ENCODE data around the gene PKN2. TPM values are rescaled to one million over a fixed set of nuclear protein-coding genes. Genes with fewer than 3 reads are reported as not detected.
"Not testable (repeated sequence)": the region's sequence is repeated elsewhere in the genome, so short reads cannot be mapped to it uniquely, and the experiment has no call there.

Gene PKN2
- total RNA-seq, 1 experiment from 2014 or later = 33.4 TPM

DNA sequence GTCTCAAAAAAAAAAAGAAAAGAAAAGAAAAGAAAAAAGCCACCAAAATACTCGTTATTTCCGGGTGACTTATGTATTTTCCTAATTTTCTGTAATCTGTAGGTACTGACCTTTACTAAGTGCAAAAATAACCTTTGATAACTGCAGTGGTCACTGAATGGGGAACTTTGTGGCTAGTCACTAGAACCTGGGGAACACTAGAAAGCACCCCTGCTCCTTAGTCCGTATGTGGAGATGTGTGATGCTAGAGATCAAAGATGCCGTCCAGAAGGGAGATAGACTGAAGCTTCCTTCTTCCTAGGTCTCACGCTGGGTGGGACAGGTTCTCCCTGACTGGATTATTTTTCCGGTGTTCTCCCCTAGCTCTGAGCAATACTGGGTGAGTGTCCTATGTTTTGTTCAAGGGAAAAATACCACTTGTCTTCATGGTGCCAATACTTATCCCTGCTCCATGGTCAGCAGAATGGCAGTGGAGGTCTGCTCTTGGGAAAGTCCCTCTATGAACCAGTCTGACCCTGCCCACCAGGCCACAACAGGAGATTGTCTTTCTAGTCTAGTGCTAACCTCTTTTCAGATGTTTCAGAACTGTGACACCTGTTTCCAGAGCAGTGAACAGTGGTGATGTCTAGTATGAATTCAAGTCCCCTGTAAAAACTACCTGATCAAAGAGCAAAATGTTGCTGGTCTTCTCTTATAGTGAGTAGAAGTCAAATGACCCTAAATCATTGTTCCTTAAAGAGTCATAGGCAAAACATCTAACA is 167.4 kb downstream of the PKN2 start:
- Mint-ChIP-seq H3K27ac (ENCODE audit: unreplicated experiment) (no peak overlapping the region), H3K27me3 (ENCODE audit: insufficient read depth, unreplicated experiment) (no peaks in the 10 kb centered on the region), H3K4me3 (ENCODE audit: unreplicated experiment) (no peak overlapping the region), H3K4me1 (ENCODE audit: low read depth, unreplicated experiment) (no peaks in the 10 kb centered on the region), H3K9me3 (ENCODE audit: unreplicated experiment) (no peaks in the 10 kb centered on the region), H3K36me3 (ENCODE audit: insufficient read depth, unreplicated experiment) (peaks cover 15% of the 10 kb centered on the region)
- no peak overlapping the region for H3K4me3 ChIP-seq (ENCODE audit: low read depth, low read length)
- POLR2A ChIA-PET = no interaction called here
- intact Hi-C loops (cut with micrococcal nuclease; ENCODE audit: unreplicated experiment) = no loop called here
- TF ChIP-seq, protein P1, sequence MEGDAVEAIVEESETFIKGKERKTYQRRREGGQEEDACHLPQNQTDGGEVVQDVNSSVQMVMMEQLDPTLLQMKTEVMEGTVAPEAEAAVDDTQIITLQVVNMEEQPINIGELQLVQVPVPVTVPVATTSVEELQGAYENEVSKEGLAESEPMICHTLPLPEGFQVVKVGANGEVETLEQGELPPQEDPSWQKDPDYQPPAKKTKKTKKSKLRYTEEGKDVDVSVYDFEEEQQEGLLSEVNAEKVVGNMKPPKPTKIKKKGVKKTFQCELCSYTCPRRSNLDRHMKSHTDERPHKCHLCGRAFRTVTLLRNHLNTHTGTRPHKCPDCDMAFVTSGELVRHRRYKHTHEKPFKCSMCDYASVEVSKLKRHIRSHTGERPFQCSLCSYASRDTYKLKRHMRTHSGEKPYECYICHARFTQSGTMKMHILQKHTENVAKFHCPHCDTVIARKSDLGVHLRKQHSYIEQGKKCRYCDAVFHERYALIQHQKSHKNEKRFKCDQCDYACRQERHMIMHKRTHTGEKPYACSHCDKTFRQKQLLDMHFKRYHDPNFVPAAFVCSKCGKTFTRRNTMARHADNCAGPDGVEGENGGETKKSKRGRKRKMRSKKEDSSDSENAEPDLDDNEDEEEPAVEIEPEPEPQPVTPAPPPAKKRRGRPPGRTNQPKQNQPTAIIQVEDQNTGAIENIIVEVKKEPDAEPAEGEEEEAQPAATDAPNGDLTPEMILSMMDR (IDR thresholded peaks at IDR 0.05; ENCODE audit: insufficient read depth in 1 of 2, low read depth in 1 of 2, low read length in 1 of 2, severe bottlenecking in 1 of 2, unreplicated experiment in 1 of 2) = no peak
- no peaks in the 10 kb centered on the region for H3K4me1 ChIP-seq
- BruUV-seq (replicated peaks) = no TSS peak
- H3K9me3 ChIP-seq = no peaks in the 10 kb centered on the region
- H3K27me3 ChIP-seq (replicated peaks; ENCODE audit: control insufficient read depth, insufficient read depth, low read length) = no peaks in the 10 kb centered on the region
- no peaks in the 10 kb centered on the region for H3K36me3 ChIP-seq (ENCODE audit: control insufficient read depth, insufficient read depth, low read length)
- CTCF ChIA-PET = no interaction called here
- no peak for DNase-seq

DNA sequence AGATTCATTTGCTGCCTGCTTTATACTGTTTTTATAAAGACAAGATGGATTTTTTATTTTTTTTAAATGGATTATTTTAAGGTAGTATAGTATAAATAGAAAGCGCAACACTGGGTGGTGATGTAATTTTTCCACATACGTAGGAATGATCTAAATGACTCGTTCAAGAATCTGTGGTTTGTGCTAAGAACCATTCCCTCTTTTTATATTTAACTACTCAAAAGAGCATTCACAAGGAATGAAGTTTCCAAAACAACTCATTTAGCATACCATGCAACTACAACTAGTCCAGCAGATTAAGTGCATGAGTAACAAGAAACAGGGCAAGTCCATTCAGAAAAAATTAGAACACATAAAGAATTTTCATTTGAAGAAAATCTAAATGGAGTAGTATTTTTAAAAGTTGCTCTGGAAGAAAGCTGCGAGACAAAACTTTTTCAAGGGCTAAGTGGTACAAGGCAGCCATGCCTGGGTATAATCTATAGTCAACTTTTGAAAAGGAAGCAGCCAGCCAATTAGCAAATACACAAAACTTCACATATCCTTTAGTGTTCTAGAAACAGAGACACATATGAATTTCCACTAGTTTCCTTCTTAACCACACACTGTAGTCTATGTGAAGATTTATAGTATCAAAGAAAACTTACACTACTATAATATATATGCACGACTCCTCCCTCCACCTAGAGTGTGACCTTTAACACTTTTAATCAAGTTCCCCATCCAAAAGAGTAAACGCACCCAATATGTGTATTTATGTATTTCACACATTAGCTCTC is 183.9 kb downstream of the PKN2 start:
- Mint-ChIP-seq H3K9me3 (ENCODE audit: unreplicated experiment) (no peaks in the 10 kb centered on the region), H3K4me3 (ENCODE audit: unreplicated experiment) (no peak overlapping the region), H3K36me3 (ENCODE audit: insufficient read depth, unreplicated experiment) (peaks cover 8% of the 10 kb centered on the region), H3K27ac (ENCODE audit: unreplicated experiment) (no peak overlapping the region), H3K4me1 (ENCODE audit: low read depth, unreplicated experiment) (no peaks in the 10 kb centered on the region), H3K27me3 (ENCODE audit: insufficient read depth, unreplicated experiment) (no peaks in the 10 kb centered on the region)
- Histone ChIP-seq H3K4me3 (ENCODE audit: low read depth, low read length) (no peak overlapping the region), H3K36me3 (ENCODE audit: control insufficient read depth, insufficient read depth, low read length) (no peaks in the 10 kb centered on the region), H3K9me3 (no peaks in the 10 kb centered on the region), H3K4me1 (no peaks in the 10 kb centered on the region), H3K27me3 (replicated peaks; ENCODE audit: control insufficient read depth, insufficient read depth, low read length) (no peaks in the 10 kb centered on the region)
- ChIA-PET CTCF (no interaction called here), POLR2A (no interaction called here)
- TF ChIP-seq, protein P1 (IDR thresholded peaks at IDR 0.05; ENCODE audit: insufficient read depth in 1 of 2, low read depth in 1 of 2, low read length in 1 of 2, severe bottlenecking in 1 of 2, unreplicated experiment in 1 of 2) = no peak
- DNase-seq = no peak
- no TSS peak for BruUV-seq (replicated peaks)
- intact Hi-C loops (cut with micrococcal nuclease; ENCODE audit: unreplicated experiment) = no loop called here

DNA sequence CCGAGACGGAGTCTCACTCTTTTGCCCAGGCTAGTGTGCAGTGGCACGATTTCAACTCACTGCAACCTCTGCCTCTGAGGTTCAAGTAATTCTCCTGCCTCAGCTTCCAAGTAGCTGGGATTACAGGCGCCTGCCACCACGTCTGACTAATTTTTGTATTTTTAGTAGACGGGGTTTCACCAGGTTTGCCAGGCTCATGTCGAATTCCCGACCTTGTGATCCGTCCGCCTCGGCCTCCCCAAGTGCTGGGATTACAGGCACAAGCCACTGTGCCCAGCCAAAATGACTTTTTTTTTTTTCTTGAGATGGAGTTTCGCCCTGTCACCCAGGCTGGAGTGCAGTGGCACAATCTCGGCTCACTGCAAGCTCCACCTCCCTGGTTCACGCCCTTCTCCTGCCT is 185.6 kb downstream of the PKN2 start:
- H3K4me3 Mint-ChIP-seq (ENCODE audit: unreplicated experiment); H3K27ac Mint-ChIP-seq (ENCODE audit: unreplicated experiment); BruUV-seq (replicated peaks); H3K4me1 ChIP-seq; DNase-seq; H3K36me3 Mint-ChIP-seq (ENCODE audit: insufficient read depth, unreplicated experiment); POLR2A ChIA-PET; H3K36me3 ChIP-seq (ENCODE audit: control insufficient read depth, insufficient read depth, low read length); H3K27me3 ChIP-seq (replicated peaks; ENCODE audit: control insufficient read depth, insufficient read depth, low read length); CTCF ChIA-PET; H3K4me3 ChIP-seq (ENCODE audit: low read depth, low read length); H3K9me3 Mint-ChIP-seq (ENCODE audit: unreplicated experiment); H3K4me1 Mint-ChIP-seq (ENCODE audit: low read depth, unreplicated experiment); H3K27me3 Mint-ChIP-seq (ENCODE audit: insufficient read depth, unreplicated experiment); H3K9me3 ChIP-seq: not testable (repeated sequence)
- intact Hi-C loops (cut with micrococcal nuclease; ENCODE audit: unreplicated experiment) = loop anchor here (10.0 kb wide), 1 partner anchor 75 kb away; no protein-coding TSS in a partner anchor
